GM18907 (cell line): ENCODE measurements around the gene CRY1.
"Not testable (repeated sequence)": the region's sequence is repeated elsewhere in the genome, so short reads cannot be mapped to it uniquely, and the experiment has no call there.

Experiments
- ATAC-seq: cut with Tn5 transposase; IDR thresholded peaks from one replicate; pipeline ENCODE4 v1.9.1; 2021; ENCODE audit warnings: mild to moderate bottlenecking, moderate library complexity; ENCODE audit not compliant: unreplicated experiment

The CRY1 gene

GRCh38 chr12:107073266-107073665 is 20.1 kb downstream of the CRY1 start:
- not testable (repeated sequence) for ATAC-seq

DNA sequence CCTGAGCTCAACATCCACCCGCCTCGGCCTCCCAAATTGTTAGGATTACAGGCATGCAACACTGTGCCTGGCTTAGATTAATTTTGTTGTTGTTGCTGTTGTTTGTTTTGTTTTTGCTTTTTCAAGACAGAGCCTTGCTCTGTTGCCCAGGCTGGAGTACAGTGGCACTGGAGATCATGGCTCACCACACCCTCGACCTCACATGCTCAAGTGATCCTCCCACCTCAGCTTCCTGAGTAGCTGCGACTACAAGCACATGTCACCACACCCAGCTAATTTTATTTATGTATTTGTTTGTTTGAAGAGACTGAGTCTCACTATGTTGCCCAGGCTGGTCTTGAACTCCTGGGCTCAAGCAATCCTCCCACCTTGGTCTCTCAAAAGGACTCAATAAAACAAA is 26.7 kb downstream of the CRY1 start:
- no peak for ATAC-seq

DNA sequence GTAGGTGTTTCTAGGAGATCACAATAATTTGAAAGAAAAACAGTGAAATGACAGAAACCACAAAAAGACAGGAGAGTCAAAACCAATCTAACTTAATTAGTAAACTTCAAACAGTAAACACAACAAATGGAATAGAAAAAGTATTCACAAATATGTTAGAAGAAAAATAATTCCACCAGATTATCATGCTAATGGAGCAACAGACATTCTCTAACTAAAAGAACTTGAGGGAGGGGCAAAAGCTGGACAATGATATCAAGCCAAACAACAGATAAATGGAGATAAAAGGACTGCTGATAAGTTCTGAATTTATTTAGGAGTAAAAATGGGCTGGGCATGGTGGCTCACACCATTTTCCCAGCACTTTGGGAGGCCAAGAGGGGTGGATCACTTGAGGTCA is 28.7 kb downstream of the CRY1 start:
- ATAC-seq, result no peak

- no peak for ATAC-seq
Measured at GRCh38 chr12:107064243-107064642, 29.1 kb downstream of the CRY1 start.

GRCh38 chr12:107058190-107058589 is 35.2 kb downstream of the CRY1 start:
- no peak for ATAC-seq

DNA sequence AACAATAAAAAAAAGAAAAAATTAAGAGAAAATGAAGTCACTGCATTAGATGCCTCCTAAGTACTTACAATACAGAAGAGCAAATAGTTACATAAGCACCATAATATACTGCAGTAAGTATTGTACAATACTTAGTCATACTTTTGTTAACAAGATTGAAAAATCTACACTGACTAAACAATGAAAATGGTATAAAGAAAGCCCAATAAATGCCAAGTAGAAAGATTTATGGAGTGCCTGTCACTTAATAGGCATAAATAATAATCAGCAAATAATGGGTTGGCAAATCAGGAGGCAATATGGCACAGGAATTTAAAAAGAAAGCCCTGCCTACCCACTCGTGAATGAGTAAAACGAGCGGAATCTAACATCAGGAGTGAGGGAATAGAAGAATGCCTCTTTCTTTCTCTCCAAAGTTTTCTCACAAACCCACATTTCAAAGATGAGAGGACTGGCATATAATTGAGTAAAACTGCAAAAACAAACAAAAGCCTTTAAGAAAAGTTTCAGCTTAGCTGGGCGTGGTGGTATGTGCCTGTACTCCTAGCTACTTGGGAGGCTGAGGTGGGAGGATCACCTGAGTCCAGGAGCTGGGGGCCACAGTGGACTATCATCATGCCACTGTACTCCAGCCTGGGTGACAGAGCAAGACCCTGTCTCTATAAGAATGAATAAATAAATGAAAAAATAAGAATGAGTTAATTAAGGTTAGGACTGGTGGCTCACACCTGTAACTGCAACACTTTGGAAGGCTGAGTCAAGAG is 36.1 kb downstream of the CRY1 start:
- no peak for ATAC-seq

- ATAC-seq, result no peak
Measured at GRCh38 chr12:107053709-107054108, 39.6 kb downstream of the CRY1 start.

- ATAC-seq, result no peak
Measured at GRCh38 chr12:107045186-107045585, 48.2 kb downstream of the CRY1 start.

GRCh38 chr12:107042801-107043200 is 50.5 kb downstream of the CRY1 start:
- no peak for ATAC-seq

DNA sequence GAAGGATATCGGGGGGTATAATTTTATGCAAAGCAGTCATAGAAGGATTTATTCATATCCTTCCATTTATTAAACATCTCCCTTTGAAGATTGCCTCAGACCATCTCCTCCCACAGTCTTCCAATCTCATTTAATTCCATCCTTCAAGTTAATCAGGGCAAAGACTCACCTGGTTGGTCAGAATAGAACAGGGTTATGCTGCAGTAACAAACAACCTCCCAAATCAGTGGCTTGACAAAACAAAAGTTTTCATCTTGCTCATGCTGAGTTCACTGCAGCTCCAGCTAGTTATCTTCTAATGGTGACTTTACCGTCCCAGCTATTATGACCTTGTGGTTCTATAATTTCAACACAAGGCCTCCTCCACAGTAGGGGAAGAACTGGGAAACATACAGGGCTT is 57.6 kb downstream of the CRY1 start:
- ATAC-seq, result no peak

DNA sequence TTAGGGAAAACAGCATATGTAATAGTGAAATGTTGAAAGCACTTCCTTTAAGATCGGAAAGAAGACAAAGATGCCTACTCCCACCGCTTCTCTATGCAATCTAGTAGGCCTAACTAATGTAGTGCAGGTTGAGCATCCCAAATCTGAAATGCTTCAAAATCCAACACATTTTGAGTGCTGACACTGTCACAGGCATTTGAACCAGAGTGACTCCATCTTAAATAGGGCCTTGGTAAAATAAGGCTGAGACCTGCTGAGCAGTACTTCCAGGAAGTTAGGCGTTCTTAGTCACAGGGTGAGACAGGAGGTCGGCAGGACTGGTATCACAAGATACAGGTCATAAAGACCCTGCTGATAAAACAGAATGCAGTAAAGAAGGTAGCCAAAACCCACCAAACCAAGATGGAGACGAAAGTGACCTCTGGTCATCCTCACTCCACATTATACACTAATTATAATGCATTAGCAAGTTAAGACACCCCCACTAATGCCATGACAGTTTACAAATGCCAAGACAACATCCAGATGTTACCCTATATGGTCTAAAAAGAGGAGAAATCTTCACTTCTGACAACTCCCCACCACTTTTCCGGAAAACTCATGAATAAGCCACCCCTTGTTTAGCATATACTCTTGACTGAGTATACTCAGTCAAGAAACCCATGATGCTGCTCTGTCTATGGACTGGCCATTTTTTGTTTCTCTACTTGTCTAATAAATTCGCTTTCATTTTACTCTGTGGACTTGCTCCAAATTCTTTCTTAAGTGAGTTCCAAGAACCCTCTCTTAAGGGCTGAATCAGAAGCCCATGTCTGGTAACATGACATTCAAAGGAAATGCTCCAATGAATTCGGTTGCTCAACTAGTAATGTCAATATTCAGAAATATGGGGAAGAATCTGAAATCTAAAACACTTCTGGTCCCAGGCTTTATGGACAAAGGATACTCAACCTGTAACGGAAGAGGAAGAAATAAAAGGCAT is 59.3 kb downstream of the CRY1 start:
- no peak for ATAC-seq

DNA sequence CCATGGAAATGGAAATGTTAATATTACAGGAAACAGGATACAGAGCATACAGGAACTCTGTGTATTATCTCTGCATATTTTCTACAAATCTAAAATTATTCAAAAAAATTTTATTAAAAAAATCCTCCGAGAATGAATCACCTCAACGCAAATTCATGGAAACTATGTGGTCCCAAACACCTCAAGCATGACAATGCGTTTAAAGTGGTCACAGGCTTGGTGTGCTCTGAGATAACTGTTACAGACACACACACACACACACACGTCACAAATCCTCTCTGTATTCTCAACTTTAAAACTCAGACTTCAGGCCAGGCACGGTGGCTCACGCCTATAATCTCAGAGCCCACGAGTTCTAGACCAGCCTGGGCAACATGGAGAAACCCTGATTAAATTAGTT is 61.1 kb downstream of the CRY1 start:
- no peak for ATAC-seq

DNA sequence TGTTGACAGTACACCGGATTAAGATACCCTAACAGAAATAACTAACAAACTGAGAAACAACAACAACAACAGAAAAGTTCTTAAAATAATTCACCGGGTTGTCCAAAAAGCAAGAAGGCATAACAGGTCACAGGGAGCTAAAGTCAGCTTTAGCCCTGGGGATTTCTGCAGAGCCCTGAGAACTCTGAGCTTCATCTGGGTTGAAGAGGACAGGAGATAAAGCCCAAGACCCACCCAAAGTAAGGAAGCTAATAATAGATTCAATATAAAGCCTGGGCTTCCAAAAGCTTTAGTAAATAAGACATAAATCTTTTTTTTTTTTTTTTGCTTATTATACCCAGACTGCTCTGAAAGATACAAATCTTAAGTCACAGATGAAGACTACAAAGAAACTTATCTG is 62.3 kb downstream of the CRY1 start:
- ATAC-seq, result no peak

- ATAC-seq, result no peak
Measured at GRCh38 chr12:107029081-107029480, 64.3 kb downstream of the CRY1 start.

- ATAC-seq, result no peak
Measured at GRCh38 chr12:107027636-107028053, 65.7 kb downstream of the CRY1 start.

DNA sequence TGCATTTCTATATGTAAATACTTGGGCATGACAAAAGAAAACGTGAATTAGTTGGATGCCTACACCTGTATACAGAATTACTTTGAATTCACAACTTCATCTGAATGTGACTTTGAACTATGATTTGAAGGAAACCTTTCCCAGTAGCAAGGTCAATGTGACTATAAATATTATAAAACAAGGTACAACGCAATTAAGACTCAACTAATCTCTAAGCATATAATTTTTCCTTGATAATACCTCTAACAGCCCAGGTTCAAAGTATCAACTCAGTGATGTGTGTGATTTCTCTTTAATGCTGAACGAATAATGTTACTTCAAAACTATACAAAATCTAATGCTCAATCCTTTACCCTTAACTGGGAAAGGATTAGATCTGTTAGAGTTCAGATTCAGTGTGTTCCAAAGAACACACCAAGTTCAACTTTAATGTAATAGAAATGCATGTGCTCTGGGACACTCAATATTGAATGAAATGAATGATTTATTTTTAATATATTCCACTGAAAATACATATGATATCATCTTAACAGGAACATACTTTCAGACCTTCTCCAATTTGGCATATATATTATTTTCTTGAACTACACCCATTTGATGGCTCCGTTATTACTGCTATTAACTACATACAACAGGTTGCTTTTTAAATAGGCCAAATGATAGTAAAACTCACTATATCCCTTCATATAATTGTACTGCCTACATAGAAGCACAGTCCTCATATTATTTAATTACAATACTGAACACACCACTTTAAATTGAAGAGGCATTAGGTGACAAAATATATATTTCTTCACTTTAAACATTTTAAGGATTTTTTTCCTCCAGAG is 66.3 kb downstream of the CRY1 start:
- no peak for ATAC-seq

- not testable (repeated sequence) for ATAC-seq
Measured at GRCh38 chr12:107026356-107026755, 67.0 kb downstream of the CRY1 start.

DNA sequence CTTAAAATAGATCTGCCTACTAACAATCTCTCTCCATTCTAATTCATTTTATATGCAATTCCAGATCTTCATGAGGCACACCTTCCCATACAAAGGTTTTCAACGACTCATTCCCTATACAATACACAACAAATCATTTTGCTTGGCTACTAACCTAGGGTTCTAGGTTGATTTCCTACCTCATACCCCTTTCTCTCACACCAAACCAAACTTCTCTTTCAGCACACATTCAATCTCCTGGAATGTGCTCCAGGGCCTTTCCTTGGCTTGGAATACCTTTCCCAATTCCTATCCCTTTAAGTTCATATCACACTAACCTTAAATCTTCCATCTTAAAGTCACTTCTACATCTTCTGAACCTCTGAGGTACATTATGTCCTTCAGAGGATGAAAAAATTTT is 67.7 kb downstream of the CRY1 start:
- no peak for ATAC-seq

GRCh38 chr12:107019546-107019945 is 73.8 kb downstream of the CRY1 start:
- no peak for ATAC-seq

DNA sequence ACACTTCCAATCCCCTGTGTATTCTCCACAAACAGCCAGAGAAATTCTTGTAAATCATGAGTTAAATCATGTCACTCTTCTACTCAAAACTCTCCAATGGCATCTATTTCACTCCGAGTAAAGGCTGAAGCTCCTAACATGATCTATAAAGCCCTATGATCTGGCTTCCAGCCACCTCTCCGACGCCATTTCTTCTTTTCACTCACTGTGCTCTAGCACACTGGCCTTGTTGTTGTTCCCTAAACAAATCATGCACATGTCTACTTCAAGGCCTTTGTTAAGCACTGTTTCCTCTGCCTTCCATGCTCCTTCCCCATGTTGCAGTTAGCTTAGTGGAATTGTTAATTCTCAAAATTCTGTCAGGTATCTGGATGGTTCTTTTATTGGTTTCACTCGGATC is 76.3 kb downstream of the CRY1 start:
- no peak for ATAC-seq

DNA sequence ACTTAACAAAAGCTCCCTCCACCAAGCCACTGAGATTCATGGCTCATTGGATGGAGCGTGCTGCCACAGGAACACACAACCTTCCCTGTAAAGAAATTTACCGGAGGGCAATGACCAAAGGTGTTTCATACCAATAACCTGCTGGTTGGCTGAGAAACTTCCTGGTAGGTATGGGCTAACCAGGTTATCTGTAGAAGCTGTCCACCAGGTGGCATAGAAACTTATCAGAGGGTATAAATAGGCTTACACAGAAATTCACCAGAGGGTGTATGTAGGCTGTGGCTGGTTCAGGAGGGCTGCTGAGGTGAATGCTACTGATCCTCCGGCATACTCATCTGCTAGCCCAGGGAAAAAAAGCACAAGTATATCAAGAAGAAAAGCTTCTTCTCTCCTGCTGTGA is 79.3 kb downstream of the CRY1 start:
- no peak for ATAC-seq
